HepG2 (cell line): ENCODE data around the gene EIF5. TPM values are rescaled to one million over a fixed set of nuclear protein-coding genes. Genes with fewer than 3 reads are reported as not detected.
A peak's percentile ranks its signal among the peaks of the same experiment; 100 is the strongest.

Experiments used
- ATAC-seq: fragments of 200-7000 bp; cut with Tn5 transposase; 3 replicates; pipeline ENCODE4 v1.9.1; 2020; ENCODE audit warnings: mild to moderate bottlenecking, moderate library complexity
- BruUV-seq: library from RNA; stranded (reverse); fragments of 400-500 nt; replicated peaks from 2 replicates; lab custom pipeline; 2021; lab: Mats Ljungman, UMichigan
- CTCF ChIA-PET: fragments of 300-600 bp; formaldehyde crosslinking; extraction: SDS; loops from one replicate; lab custom pipeline; 2021; ENCODE audit warnings: low total read pairs, inconsistent platforms, low intra/inter-chr PET ratio; lab: Yijun Ruan, JAX
- POLR2A ChIA-PET: fragments of 350-600 bp; sonication (Branson Sonifier 250); formaldehyde crosslinking; loops from one replicate; lab custom pipeline; 2020; ENCODE audit warnings: antibody characterized with exemption, inconsistent platforms; lab: Yijun Ruan, JAX
- DNase-seq: peaks from one replicate; pipeline ENCODE4 v3.0.0-alpha.2; 2015; ENCODE audit warnings: low spot score
- FAIRE-seq: peaks from 3 replicates; lab custom pipeline; 2011; peaks lifted over from hg19 to GRCh38; lab: Jason Lieb, UNC
- H2AFZ ChIP-seq: one replicate; pipeline ENCODE4 v1.6.1; 2011; ENCODE audit warnings: low read length, inconsistent platforms
- H3K27ac ChIP-seq: fragments of 300-600 bp; 3 replicates; pipeline ENCODE4 v1.8.0; 2011; ENCODE audit warnings: mixed run types, mild to moderate bottlenecking, mixed read lengths, low read length, inconsistent platforms; ENCODE audit not compliant: insufficient read depth; ENCODE audit errors: extremely low read length
- H3K27me3 ChIP-seq, 2 experiments: fragments of 200-600 bp in 1 of 2; 2 replicates in 1 of 2; 3 replicates in 1 of 2; pipeline versions ENCODE4 v1.6.0 to v1.8.0; 2011; ENCODE audit warnings: low read length in 2 of 2, mild to moderate bottlenecking in 2 of 2, moderate library complexity in 2 of 2, inconsistent platforms in 1 of 2; ENCODE audit not compliant: insufficient read depth in 2 of 2, control insufficient read depth in 1 of 2
- H3K36me3 ChIP-seq, 2 experiments: fragments of 200-600 bp in 1 of 2; replicated peaks in 1 of 2; 2 replicates in 1 of 2; 3 replicates in 1 of 2; pipeline versions ENCODE4 v1.5.1 to v1.8.0; 2011; ENCODE audit warnings: low read length in 2 of 2, inconsistent platforms in 1 of 2; ENCODE audit not compliant: insufficient read depth in 2 of 2, control insufficient read depth in 1 of 2
- H3K4me1 ChIP-seq: 2 replicates; pipeline ENCODE4 v1.5.1; 2012; ENCODE audit warnings: low read length, inconsistent platforms; ENCODE audit not compliant: insufficient read depth
- H3K4me2 ChIP-seq: 2 replicates; pipeline ENCODE4 v1.6.0; 2011; ENCODE audit warnings: low read depth, low read length, inconsistent platforms
- H3K4me3 ChIP-seq, 3 experiments: fragments of 200-600 bp in 1 of 3; sonication (generic), shearing (Covaris generic) in 1 of 3; replicated peaks in 1 of 3; 2 replicates each; pipeline ENCODE4 v1.5.1; 2011 to 2016; ENCODE audit warnings: low read length in 3 of 3, inconsistent platforms in 2 of 3, low read depth in 2 of 3, mild to moderate bottlenecking in 2 of 3, control low read depth in 1 of 3, mixed read lengths in 1 of 3; ENCODE audit not compliant: insufficient read depth in 1 of 3
- H3K79me2 ChIP-seq: one replicate; pipeline ENCODE4 v1.6.1; 2011; ENCODE audit warnings: low read length, inconsistent platforms; ENCODE audit not compliant: insufficient read depth
- H3K9ac ChIP-seq: 2 replicates; pipeline ENCODE4 v1.6.0; 2011; ENCODE audit warnings: mild to moderate bottlenecking, low read depth, low read length, inconsistent platforms; ENCODE audit not compliant: insufficient read depth
- H3K9me3 ChIP-seq: 2 replicates; pipeline ENCODE4 v1.5.1; 2012; ENCODE audit warnings: mild to moderate bottlenecking, low read length
- H4K20me1 ChIP-seq: 2 replicates; pipeline ENCODE4 v1.6.0; 2011; ENCODE audit warnings: inconsistent platforms, mild to moderate bottlenecking, low read length, moderate library complexity; ENCODE audit not compliant: insufficient read depth
- AKAP8 ChIP-seq: sonication (generic); formaldehyde crosslinking; IDR thresholded peaks from 2 replicates; pipeline ENCODE4 v1.5.1; 2020; ENCODE audit warnings: mild to moderate bottlenecking, missing genetic modification reagents
- DMAP1 ChIP-seq: IDR thresholded peaks from 2 replicates; pipeline ENCODE4 v1.6.1; 2016
- MAF1 ChIP-seq: sonication (generic); formaldehyde crosslinking; IDR thresholded peaks from 2 replicates; pipeline ENCODE4 v1.5.0; 2020; ENCODE audit warnings: missing genetic modification reagents, borderline replicate concordance
- NFIB ChIP-seq: sonication (generic); formaldehyde crosslinking; IDR thresholded peaks from 2 replicates; pipeline ENCODE4 v1.9.0; 2021; ENCODE audit warnings: missing genetic modification reagents, mild to moderate bottlenecking, borderline replicate concordance
- SYNCRIP ChIP-seq: fragments of 200-400 bp; formaldehyde crosslinking; IDR thresholded peaks from 2 replicates; pipeline ENCODE4 v1.6.1; 2018; ENCODE audit warnings: mild to moderate bottlenecking, low read depth, low read length; ENCODE audit not compliant: insufficient read depth
- ZFY ChIP-seq: sonication (generic); formaldehyde crosslinking; IDR thresholded peaks from 2 replicates; pipeline ENCODE4 v1.4.0; 2020; ENCODE audit warnings: missing genetic modification reagents
- WGBS: methylation state at CpG from one replicate; pipeline ENCODE4 v1.1.6; 2017; ENCODE audit warnings: low lambda C conversion rate; 5-methylcytosine and 5-hydroxymethylcytosine counted together
- in situ Hi-C: cut with HindIII; loops from 2 replicates; pipeline ENCODE4 v1.10.0; 2017; ENCODE audit warnings: low pct_unique_long_range_greater_than_20kb; ENCODE audit not compliant: extremely low pct_ligation_motif_present
- intact Hi-C: fragments of 100-400 bp; cut with micrococcal nuclease; formaldehyde crosslinking; loops from one replicate; pipeline ENCODE4 v1.10.0; 2022; ENCODE audit not compliant: unreplicated experiment
- polyA plus RNA-seq, 8 experiments: library from polyadenylated mRNA; depleted of rRNA in 3 of 8; stranded (reverse) in 7 of 8; unstranded in 1 of 8; fragments of >200 nt; fragmentation: Illumina TruSeq in 4 of 8; extraction: Trizol in 4 of 8; gene quantifications; 2 replicates each; pipeline versions ENCODE4 v1.2.1 to v1.2.3, GENCODE V29; 2011 to 2016; ENCODE audit warnings: low read depth in 4 of 8, missing spikeins in 1 of 8, mixed read lengths in 1 of 8; ENCODE audit not compliant: insufficient read depth in 1 of 8
- total RNA-seq, 5 experiments: library from RNA; depleted of rRNA; stranded (reverse); fragments of >200 nt; fragmentation: Illumina TruSeq; extraction: Trizol; gene quantifications; 2 replicates each; pipeline ENCODE4 v1.2.3, GENCODE V29; 2016; ENCODE audit warnings: low read depth in 1 of 5
- TF ChIP-seq, protein P1 (sequence below): sonication (generic); formaldehyde crosslinking; IDR thresholded peaks from 2 replicates; pipeline ENCODE4 v1.5.0; 2020; ENCODE audit warnings: missing genetic modification reagents
- TF ChIP-seq, protein P2 (sequence below): sonication (generic); formaldehyde crosslinking; IDR thresholded peaks from 2 replicates; pipeline ENCODE4 v1.9.0; 2021; ENCODE audit warnings: missing genetic modification reagents, mild to moderate bottlenecking, borderline replicate concordance
- TF ChIP-seq, protein P3 (sequence below): sonication (generic); formaldehyde crosslinking; IDR thresholded peaks from 2 replicates; pipeline ENCODE4 v1.8.0; 2022; ENCODE audit warnings: missing genetic modification reagents, mild to moderate bottlenecking, borderline replicate concordance
- TF ChIP-seq, protein P4 (sequence below): sonication (generic); formaldehyde crosslinking; IDR thresholded peaks from 2 replicates; pipeline ENCODE4 v1.4.0; 2020; ENCODE audit warnings: missing genetic modification reagents

Gene EIF5
- total and polyA plus RNA-seq, 2 of the 13 experiments (the other 11 are each of a cell fraction or from before 2014, with no cell fraction given): 189 to 281 TPM

DNA sequence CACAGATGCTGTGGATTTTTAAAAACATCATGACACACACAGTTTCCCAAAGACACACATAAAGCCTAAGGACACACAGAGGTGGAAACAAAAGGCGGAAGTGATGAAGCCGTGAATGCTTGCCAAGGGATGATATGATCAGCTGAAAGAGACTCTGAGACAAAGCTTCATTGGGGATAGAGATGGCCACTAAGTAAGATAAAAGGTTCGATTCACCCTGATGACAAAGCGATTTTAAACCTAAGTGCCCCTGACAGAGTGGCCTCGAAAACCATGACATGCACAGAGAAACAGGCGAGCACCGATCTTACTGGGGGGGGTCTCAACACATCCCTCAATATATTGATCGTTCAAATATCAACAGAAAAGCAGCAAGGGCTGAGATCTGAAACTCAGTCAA is 20.3 kb upstream of the EIF5 start:
- Histone ChIP-seq H3K9me3 (no peaks in the 10 kb centered on the region), H3K27ac (no peak overlapping the region), H3K4me3 (no peak overlapping the region), H3K4me2 (no peak overlapping the region), H2AFZ (no peak overlapping the region), H4K20me1 (no peaks in the 10 kb centered on the region), H3K9ac (no peak overlapping the region), H3K79me2 (no peaks in the 10 kb centered on the region), H3K36me3 (no peaks in the 10 kb centered on the region), H3K27me3 (peaks cover 4 to 26% of the 10 kb centered on the region in 2 experiments; a peak in 4 of 5 replicates), H3K4me1 (peaks cover 41% of the 10 kb centered on the region)
- intact Hi-C loops: no loop called here
- CTCF ChIA-PET: no interaction called here
- ATAC-seq (no peak), FAIRE-seq (no peak), DNase-seq (no peak)
- in situ Hi-C loops: no loop called here
- no TSS peak for BruUV-seq
- no peak for TF ChIP-seq MAF1 (CRISPR knock-in tag)
- POLR2A ChIA-PET: no interaction called here
- WGBS: 24% methylated on average over 8 of the region's 8 CpGs

DNA sequence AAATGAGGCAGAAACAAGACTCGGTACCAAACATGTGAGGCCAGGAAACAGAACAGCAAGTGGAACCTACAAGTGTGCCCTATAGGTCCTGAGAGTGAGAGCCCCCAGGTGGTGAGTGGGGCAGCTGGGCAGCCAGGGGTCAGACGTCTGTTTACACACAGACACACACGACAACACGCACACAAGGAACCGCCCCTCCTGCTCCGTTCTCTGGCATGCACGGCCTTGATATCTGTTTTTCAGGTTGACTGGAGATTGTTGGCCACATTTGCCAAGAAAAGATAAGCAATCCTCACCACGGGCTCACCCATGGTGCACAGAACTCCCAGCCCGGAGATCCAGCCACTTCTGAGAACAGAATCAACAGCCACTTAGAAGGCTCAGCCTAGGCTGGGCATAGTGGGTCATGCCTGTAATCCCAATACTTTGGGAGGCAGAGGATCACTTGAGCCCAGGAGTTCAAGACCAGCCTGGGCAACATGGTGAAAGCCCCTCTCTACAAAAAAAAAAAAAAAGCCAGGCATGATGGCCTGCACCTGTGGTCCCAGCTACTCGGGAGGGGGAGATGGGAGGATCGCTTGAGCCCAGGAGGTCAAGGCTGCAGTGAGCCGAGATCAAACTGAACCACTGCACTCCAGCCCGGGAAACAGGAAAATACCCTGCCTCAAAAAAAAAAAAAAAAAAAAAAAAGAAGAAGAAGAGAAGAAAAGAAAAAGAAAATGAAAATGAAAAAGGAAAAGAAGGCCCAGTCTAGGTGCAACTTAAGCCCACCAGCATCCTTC is 19.4 kb upstream of the EIF5 start:
- Histone ChIP-seq H3K4me3 (peak overlapping the region in 2 of 3 experiments; percentile 29 to 66; a peak in 3 of 6 replicates), H3K4me1 (peaks cover 41% of the 10 kb centered on the region), H2AFZ (no peak overlapping the region), H3K9ac (peak overlapping the region; percentile 31; the same call in 1 of the 2 replicates), H3K27ac (no peak overlapping the region), H3K4me2 (peak overlapping the region; percentile 94), H3K79me2 (no peaks in the 10 kb centered on the region), H3K9me3 (no peaks in the 10 kb centered on the region), H3K36me3 (no peaks in the 10 kb centered on the region), H4K20me1 (no peaks in the 10 kb centered on the region), H3K27me3 (peaks cover 4 to 19% of the 10 kb centered on the region in 2 experiments; a peak in 4 of 5 replicates)
- DNase-seq (peak; percentile 23), ATAC-seq (peak; percentile 45), FAIRE-seq (no peak)
- CTCF ChIA-PET: no interaction called here
- 6% methylated on average over 12 of the region's 13 CpGs for WGBS
- BruUV-seq: no TSS peak
- in situ Hi-C loops (no loop called here), intact Hi-C loops (no loop called here)
- POLR2A ChIA-PET: interaction anchor here (0.7 to 1.9 kb wide), 3 partner anchors 13 to 19 kb away, joined by 3 to 14 read pairs (median 6); partner anchors contain the start of gene EIF5
- TF ChIP-seq ZFY (CRISPR knock-in tag) (no peak; the same call in 1 of the 2 replicates), DMAP1 (CRISPR knock-in tag) (0 out of 2 replicates have a peak, but pooled peaks have one; percentile 14), AKAP8 (CRISPR knock-in tag) (no peak), SYNCRIP (no peak), NFIB (CRISPR knock-in tag) (no peak)
- TF ChIP-seq, protein P1, sequence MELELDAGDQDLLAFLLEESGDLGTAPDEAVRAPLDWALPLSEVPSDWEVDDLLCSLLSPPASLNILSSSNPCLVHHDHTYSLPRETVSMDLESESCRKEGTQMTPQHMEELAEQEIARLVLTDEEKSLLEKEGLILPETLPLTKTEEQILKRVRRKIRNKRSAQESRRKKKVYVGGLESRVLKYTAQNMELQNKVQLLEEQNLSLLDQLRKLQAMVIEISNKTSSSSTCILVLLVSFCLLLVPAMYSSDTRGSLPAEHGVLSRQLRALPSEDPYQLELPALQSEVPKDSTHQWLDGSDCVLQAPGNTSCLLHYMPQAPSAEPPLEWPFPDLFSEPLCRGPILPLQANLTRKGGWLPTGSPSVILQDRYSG (CRISPR knock-in tag): no peak
- TF ChIP-seq, protein P2, sequence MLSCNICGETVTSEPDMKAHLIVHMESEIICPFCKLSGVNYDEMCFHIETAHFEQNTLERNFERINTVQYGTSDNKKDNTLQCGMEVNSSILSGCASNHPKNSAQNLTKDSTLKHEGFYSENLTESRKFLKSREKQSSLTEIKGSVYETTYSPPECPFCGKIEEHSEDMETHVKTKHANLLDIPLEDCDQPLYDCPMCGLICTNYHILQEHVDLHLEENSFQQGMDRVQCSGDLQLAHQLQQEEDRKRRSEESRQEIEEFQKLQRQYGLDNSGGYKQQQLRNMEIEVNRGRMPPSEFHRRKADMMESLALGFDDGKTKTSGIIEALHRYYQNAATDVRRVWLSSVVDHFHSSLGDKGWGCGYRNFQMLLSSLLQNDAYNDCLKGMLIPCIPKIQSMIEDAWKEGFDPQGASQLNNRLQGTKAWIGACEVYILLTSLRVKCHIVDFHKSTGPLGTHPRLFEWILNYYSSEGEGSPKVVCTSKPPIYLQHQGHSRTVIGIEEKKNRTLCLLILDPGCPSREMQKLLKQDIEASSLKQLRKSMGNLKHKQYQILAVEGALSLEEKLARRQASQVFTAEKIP: no peak
- TF ChIP-seq, protein P3, sequence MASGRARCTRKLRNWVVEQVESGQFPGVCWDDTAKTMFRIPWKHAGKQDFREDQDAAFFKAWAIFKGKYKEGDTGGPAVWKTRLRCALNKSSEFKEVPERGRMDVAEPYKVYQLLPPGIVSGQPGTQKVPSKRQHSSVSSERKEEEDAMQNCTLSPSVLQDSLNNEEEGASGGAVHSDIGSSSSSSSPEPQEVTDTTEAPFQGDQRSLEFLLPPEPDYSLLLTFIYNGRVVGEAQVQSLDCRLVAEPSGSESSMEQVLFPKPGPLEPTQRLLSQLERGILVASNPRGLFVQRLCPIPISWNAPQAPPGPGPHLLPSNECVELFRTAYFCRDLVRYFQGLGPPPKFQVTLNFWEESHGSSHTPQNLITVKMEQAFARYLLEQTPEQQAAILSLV (CRISPR knock-in tag): no peak
- TF ChIP-seq, protein P4, sequence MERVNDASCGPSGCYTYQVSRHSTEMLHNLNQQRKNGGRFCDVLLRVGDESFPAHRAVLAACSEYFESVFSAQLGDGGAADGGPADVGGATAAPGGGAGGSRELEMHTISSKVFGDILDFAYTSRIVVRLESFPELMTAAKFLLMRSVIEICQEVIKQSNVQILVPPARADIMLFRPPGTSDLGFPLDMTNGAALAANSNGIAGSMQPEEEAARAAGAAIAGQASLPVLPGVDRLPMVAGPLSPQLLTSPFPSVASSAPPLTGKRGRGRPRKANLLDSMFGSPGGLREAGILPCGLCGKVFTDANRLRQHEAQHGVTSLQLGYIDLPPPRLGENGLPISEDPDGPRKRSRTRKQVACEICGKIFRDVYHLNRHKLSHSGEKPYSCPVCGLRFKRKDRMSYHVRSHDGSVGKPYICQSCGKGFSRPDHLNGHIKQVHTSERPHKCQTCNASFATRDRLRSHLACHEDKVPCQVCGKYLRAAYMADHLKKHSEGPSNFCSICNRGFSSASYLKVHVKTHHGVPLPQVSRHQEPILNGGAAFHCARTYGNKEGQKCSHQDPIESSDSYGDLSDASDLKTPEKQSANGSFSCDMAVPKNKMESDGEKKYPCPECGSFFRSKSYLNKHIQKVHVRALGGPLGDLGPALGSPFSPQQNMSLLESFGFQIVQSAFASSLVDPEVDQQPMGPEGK (CRISPR knock-in tag): peak; percentile 31; the same call in 1 of the 2 replicates
